Measurements from ENCODE around the gene PASD1. TPM values are rescaled to one million over a fixed set of nuclear protein-coding genes. Genes with fewer than 3 reads are reported as not detected.
"Not testable (repeated sequence)": the region's sequence is repeated elsewhere in the genome, so short reads cannot be mapped to it uniquely, and the experiment has no call there.

Gene PASD1
- polyA plus RNA-seq, 2 donors: not detected

GRCh38 chrX:151697082-151697481 lies 133.6 kb downstream of the PASD1 start:
- H3K4me1 ChIP-seq (ENCODE audit: control insufficient read depth in 2 of 2, insufficient read depth in 2 of 2, low read length in 1 of 2); H3K4me3 ChIP-seq (ENCODE audit: low read depth in 1 of 2, low read length in 2 of 2); H3K36me3 ChIP-seq (ENCODE audit: control insufficient read depth in 2 of 2, insufficient read depth in 2 of 2, low read length in 1 of 2); H3K27ac ChIP-seq (ENCODE audit: low read depth in 2 of 2, low read length in 1 of 2); H3K27me3 ChIP-seq (ENCODE audit: control insufficient read depth in 1 of 2, insufficient read depth in 2 of 2, low read length in 2 of 2); H3K9me3 ChIP-seq (ENCODE audit: control insufficient read depth in 2 of 2, insufficient read depth in 1 of 2, low read depth in 1 of 2, low read length in 1 of 2): not testable (repeated sequence)
- 86 to 87% methylated on average over 8 of the region's 8 CpGs for WGBS, 2 donors

GRCh38 chrX:151697522-151697921 lies 134.0 kb downstream of the PASD1 start:
- WGBS, 2 donors: 50 to 64% methylated on average over 4 of the region's 4 CpGs
- Histone ChIP-seq H3K27ac (ENCODE audit: low read depth in 2 of 2, low read length in 1 of 2) (no peak overlapping the region), H3K9me3 (ENCODE audit: control insufficient read depth in 2 of 2, insufficient read depth in 1 of 2, low read depth in 1 of 2, low read length in 1 of 2) (no peaks in the 10 kb centered on the region), H3K4me3 (ENCODE audit: low read depth in 1 of 2, low read length in 2 of 2) (no peak overlapping the region), H3K4me1 (ENCODE audit: control insufficient read depth in 2 of 2, insufficient read depth in 2 of 2, low read length in 1 of 2) (no peaks in the 10 kb centered on the region), H3K36me3 (ENCODE audit: control insufficient read depth in 2 of 2, insufficient read depth in 2 of 2, low read length in 1 of 2) (no peaks in the 10 kb centered on the region), H3K27me3 (ENCODE audit: control insufficient read depth in 1 of 2, insufficient read depth in 2 of 2, low read length in 2 of 2) (no peaks in the 10 kb centered on the region)

GRCh38 chrX:151698485-151698884 lies 135.0 kb downstream of the PASD1 start:
- H3K27ac ChIP-seq (ENCODE audit: low read depth in 2 of 2, low read length in 1 of 2): no peak overlapping the region
- H3K9me3 ChIP-seq (ENCODE audit: control insufficient read depth in 2 of 2, insufficient read depth in 1 of 2, low read depth in 1 of 2, low read length in 1 of 2): no peaks in the 10 kb centered on the region
- H3K36me3 ChIP-seq (ENCODE audit: control insufficient read depth in 2 of 2, insufficient read depth in 2 of 2, low read length in 1 of 2): no peaks in the 10 kb centered on the region
- H3K4me3 ChIP-seq (ENCODE audit: low read depth in 1 of 2, low read length in 2 of 2): no peak overlapping the region
- H3K4me1 ChIP-seq (ENCODE audit: control insufficient read depth in 2 of 2, insufficient read depth in 2 of 2, low read length in 1 of 2): no peaks in the 10 kb centered on the region
- H3K27me3 ChIP-seq (ENCODE audit: control insufficient read depth in 1 of 2, insufficient read depth in 2 of 2, low read length in 2 of 2): no peaks in the 10 kb centered on the region
- WGBS, 2 donors: 74 to 90% methylated on average over 6 of the region's 6 CpGs

- H3K27me3 ChIP-seq (ENCODE audit: control insufficient read depth in 1 of 2, insufficient read depth in 2 of 2, low read length in 2 of 2): no peaks in the 10 kb centered on the region
- no peak overlapping the region for H3K4me3 ChIP-seq (ENCODE audit: low read depth in 1 of 2, low read length in 2 of 2)
- no peaks in the 10 kb centered on the region for H3K4me1 ChIP-seq (ENCODE audit: control insufficient read depth in 2 of 2, insufficient read depth in 2 of 2, low read length in 1 of 2)
- 89 to 95% methylated on average over 9 of the region's 9 CpGs for WGBS, 2 donors
- H3K9me3 ChIP-seq (ENCODE audit: control insufficient read depth in 2 of 2, insufficient read depth in 1 of 2, low read depth in 1 of 2, low read length in 1 of 2): no peaks in the 10 kb centered on the region
- no peak overlapping the region for H3K27ac ChIP-seq (ENCODE audit: low read depth in 2 of 2, low read length in 1 of 2)
- H3K36me3 ChIP-seq (ENCODE audit: control insufficient read depth in 2 of 2, insufficient read depth in 2 of 2, low read length in 1 of 2): no peaks in the 10 kb centered on the region
Measured at GRCh38 chrX:151699746-151700145, 136.3 kb downstream of the PASD1 start.

- Histone ChIP-seq H3K36me3 (ENCODE audit: control insufficient read depth in 2 of 2, insufficient read depth in 2 of 2, low read length in 1 of 2) (no peaks in the 10 kb centered on the region), H3K4me1 (ENCODE audit: control insufficient read depth in 2 of 2, insufficient read depth in 2 of 2, low read length in 1 of 2) (no peaks in the 10 kb centered on the region), H3K27ac (ENCODE audit: low read depth in 2 of 2, low read length in 1 of 2) (no peak overlapping the region), H3K9me3 (ENCODE audit: control insufficient read depth in 2 of 2, insufficient read depth in 1 of 2, low read depth in 1 of 2, low read length in 1 of 2) (no peaks in the 10 kb centered on the region), H3K27me3 (ENCODE audit: control insufficient read depth in 1 of 2, insufficient read depth in 2 of 2, low read length in 2 of 2) (no peaks in the 10 kb centered on the region), H3K4me3 (ENCODE audit: low read depth in 1 of 2, low read length in 2 of 2) (no peak overlapping the region)
- 92% methylated on average over 12 to 16 of the region's 16 CpGs for WGBS, 2 donors
Measured at GRCh38 chrX:151700581-151700980, 137.1 kb downstream of the PASD1 start.

GRCh38 chrX:151701071-151701470 lies 137.6 kb downstream of the PASD1 start:
- Histone ChIP-seq H3K27ac (ENCODE audit: low read depth in 2 of 2, low read length in 1 of 2) (no peak overlapping the region), H3K4me3 (ENCODE audit: low read depth in 1 of 2, low read length in 2 of 2) (no peak overlapping the region), H3K36me3 (ENCODE audit: control insufficient read depth in 2 of 2, insufficient read depth in 2 of 2, low read length in 1 of 2) (no peaks in the 10 kb centered on the region), H3K4me1 (ENCODE audit: control insufficient read depth in 2 of 2, insufficient read depth in 2 of 2, low read length in 1 of 2) (no peaks in the 10 kb centered on the region), H3K9me3 (ENCODE audit: control insufficient read depth in 2 of 2, insufficient read depth in 1 of 2, low read depth in 1 of 2, low read length in 1 of 2) (no peaks in the 10 kb centered on the region), H3K27me3 (ENCODE audit: control insufficient read depth in 1 of 2, insufficient read depth in 2 of 2, low read length in 2 of 2) (no peaks in the 10 kb centered on the region)
- WGBS, 2 donors: 90 to 98% methylated on average over 4 of the region's 4 CpGs

- no peaks in the 10 kb centered on the region for H3K27me3 ChIP-seq (ENCODE audit: control insufficient read depth in 1 of 2, insufficient read depth in 2 of 2, low read length in 2 of 2)
- no peaks in the 10 kb centered on the region for H3K36me3 ChIP-seq (ENCODE audit: control insufficient read depth in 2 of 2, insufficient read depth in 2 of 2, low read length in 1 of 2)
- 87 to 92% methylated on average over 7 of the region's 7 CpGs for WGBS, 2 donors
- no peak overlapping the region for H3K27ac ChIP-seq (ENCODE audit: low read depth in 2 of 2, low read length in 1 of 2)
- no peak overlapping the region for H3K4me3 ChIP-seq (ENCODE audit: low read depth in 1 of 2, low read length in 2 of 2)
- H3K9me3 ChIP-seq (ENCODE audit: control insufficient read depth in 2 of 2, insufficient read depth in 1 of 2, low read depth in 1 of 2, low read length in 1 of 2): no peaks in the 10 kb centered on the region
- H3K4me1 ChIP-seq (ENCODE audit: control insufficient read depth in 2 of 2, insufficient read depth in 2 of 2, low read length in 1 of 2): no peaks in the 10 kb centered on the region
Measured at GRCh38 chrX:151701531-151701930, 138.1 kb downstream of the PASD1 start.

GRCh38 chrX:151702026-151702714 lies 138.7 kb downstream of the PASD1 start:
- H3K4me3 ChIP-seq (ENCODE audit: low read depth in 1 of 2, low read length in 2 of 2): no peak overlapping the region
- H3K9me3 ChIP-seq (ENCODE audit: control insufficient read depth in 2 of 2, insufficient read depth in 1 of 2, low read depth in 1 of 2, low read length in 1 of 2): no peaks in the 10 kb centered on the region
- H3K4me1 ChIP-seq (ENCODE audit: control insufficient read depth in 2 of 2, insufficient read depth in 2 of 2, low read length in 1 of 2): no peaks in the 10 kb centered on the region
- H3K36me3 ChIP-seq (ENCODE audit: control insufficient read depth in 2 of 2, insufficient read depth in 2 of 2, low read length in 1 of 2): no peaks in the 10 kb centered on the region
- H3K27ac ChIP-seq (ENCODE audit: low read depth in 2 of 2, low read length in 1 of 2): no peak overlapping the region
- 75 to 91% methylated on average over 9 of the region's 9 CpGs for WGBS, 2 donors
- H3K27me3 ChIP-seq (ENCODE audit: control insufficient read depth in 1 of 2, insufficient read depth in 2 of 2, low read length in 2 of 2): no peaks in the 10 kb centered on the region

GRCh38 chrX:151702741-151703340 lies 139.4 kb downstream of the PASD1 start:
- H3K36me3 ChIP-seq (ENCODE audit: control insufficient read depth in 2 of 2, insufficient read depth in 2 of 2, low read length in 1 of 2): no peaks in the 10 kb centered on the region
- no peaks in the 10 kb centered on the region for H3K9me3 ChIP-seq (ENCODE audit: control insufficient read depth in 2 of 2, insufficient read depth in 1 of 2, low read depth in 1 of 2, low read length in 1 of 2)
- H3K4me1 ChIP-seq (ENCODE audit: control insufficient read depth in 2 of 2, insufficient read depth in 2 of 2, low read length in 1 of 2): no peaks in the 10 kb centered on the region
- WGBS, 2 donors: 54 to 72% methylated on average over 7 of the region's 7 CpGs
- no peaks in the 10 kb centered on the region for H3K27me3 ChIP-seq (ENCODE audit: control insufficient read depth in 1 of 2, insufficient read depth in 2 of 2, low read length in 2 of 2)
- no peak overlapping the region for H3K4me3 ChIP-seq (ENCODE audit: low read depth in 1 of 2, low read length in 2 of 2)
- H3K27ac ChIP-seq (ENCODE audit: low read depth in 2 of 2, low read length in 1 of 2): no peak overlapping the region

- no peaks in the 10 kb centered on the region for H3K36me3 ChIP-seq (ENCODE audit: control insufficient read depth in 2 of 2, insufficient read depth in 2 of 2, low read length in 1 of 2)
- H3K4me1 ChIP-seq (ENCODE audit: control insufficient read depth in 2 of 2, insufficient read depth in 2 of 2, low read length in 1 of 2): no peaks in the 10 kb centered on the region
- no peak overlapping the region for H3K4me3 ChIP-seq (ENCODE audit: low read depth in 1 of 2, low read length in 2 of 2)
- no peak overlapping the region for H3K27ac ChIP-seq (ENCODE audit: low read depth in 2 of 2, low read length in 1 of 2)
- no peaks in the 10 kb centered on the region for H3K27me3 ChIP-seq (ENCODE audit: control insufficient read depth in 1 of 2, insufficient read depth in 2 of 2, low read length in 2 of 2)
- H3K9me3 ChIP-seq (ENCODE audit: control insufficient read depth in 2 of 2, insufficient read depth in 1 of 2, low read depth in 1 of 2, low read length in 1 of 2): no peaks in the 10 kb centered on the region
- WGBS, 2 donors: 21 to 38% methylated on average over 7 of the region's 7 CpGs
Measured at GRCh38 chrX:151703487-151703886, 140.0 kb downstream of the PASD1 start.

All from esophagus (tissue), 2 donors.